GM13976 (cell line): Measurements from ENCODE around the gene DNAH14.

Experiments used
- DNase-seq: peaks from one replicate; pipeline ENCODE4 v3.0.0; 2012; ENCODE audit warnings: low spot score
- in situ Hi-C: fragments of 300-500 bp; cut with MboI; formaldehyde crosslinking; loops from one replicate; pipeline ENCODE4 v1.12.0; 2022; ENCODE audit warnings: low sequenced_read_pairs, mixed read lengths, inconsistent platforms; ENCODE audit not compliant: unreplicated experiment
- TF ChIP-seq, protein P1 (sequence below): IDR thresholded peaks from 2 replicates; pipeline ENCODE4 v1.5.1; 2012; ENCODE audit warnings: borderline replicate concordance, mild to moderate bottlenecking; ENCODE audit not compliant: insufficient read depth; ENCODE audit errors: extremely low read depth, missing control alignments, control extremely low read depth

The DNAH14 gene

DNA sequence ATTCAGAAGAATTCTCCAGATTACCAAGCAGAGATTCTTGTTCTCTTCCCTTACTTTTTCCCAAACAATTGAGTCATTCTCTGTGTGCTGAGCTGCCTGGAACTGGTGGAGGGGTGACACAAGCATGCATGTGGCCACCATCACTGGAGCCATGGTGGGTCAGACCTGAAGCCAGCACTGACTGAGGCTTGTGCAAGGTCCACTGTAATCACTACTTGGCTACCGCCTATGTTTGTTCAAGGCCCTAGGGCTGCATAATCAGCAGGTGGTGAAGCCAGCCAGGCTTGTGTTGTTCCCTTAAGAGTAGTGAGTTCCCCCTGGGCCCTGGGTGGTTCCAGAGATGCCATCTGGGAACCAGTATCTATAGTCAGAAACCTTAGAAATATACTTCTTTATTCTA, 183.8 kb downstream of the DNAH14 start:
- in situ Hi-C loops: no loop called here
- TF ChIP-seq, protein P1, sequence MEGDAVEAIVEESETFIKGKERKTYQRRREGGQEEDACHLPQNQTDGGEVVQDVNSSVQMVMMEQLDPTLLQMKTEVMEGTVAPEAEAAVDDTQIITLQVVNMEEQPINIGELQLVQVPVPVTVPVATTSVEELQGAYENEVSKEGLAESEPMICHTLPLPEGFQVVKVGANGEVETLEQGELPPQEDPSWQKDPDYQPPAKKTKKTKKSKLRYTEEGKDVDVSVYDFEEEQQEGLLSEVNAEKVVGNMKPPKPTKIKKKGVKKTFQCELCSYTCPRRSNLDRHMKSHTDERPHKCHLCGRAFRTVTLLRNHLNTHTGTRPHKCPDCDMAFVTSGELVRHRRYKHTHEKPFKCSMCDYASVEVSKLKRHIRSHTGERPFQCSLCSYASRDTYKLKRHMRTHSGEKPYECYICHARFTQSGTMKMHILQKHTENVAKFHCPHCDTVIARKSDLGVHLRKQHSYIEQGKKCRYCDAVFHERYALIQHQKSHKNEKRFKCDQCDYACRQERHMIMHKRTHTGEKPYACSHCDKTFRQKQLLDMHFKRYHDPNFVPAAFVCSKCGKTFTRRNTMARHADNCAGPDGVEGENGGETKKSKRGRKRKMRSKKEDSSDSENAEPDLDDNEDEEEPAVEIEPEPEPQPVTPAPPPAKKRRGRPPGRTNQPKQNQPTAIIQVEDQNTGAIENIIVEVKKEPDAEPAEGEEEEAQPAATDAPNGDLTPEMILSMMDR: no peak
- no peak for DNase-seq

DNA sequence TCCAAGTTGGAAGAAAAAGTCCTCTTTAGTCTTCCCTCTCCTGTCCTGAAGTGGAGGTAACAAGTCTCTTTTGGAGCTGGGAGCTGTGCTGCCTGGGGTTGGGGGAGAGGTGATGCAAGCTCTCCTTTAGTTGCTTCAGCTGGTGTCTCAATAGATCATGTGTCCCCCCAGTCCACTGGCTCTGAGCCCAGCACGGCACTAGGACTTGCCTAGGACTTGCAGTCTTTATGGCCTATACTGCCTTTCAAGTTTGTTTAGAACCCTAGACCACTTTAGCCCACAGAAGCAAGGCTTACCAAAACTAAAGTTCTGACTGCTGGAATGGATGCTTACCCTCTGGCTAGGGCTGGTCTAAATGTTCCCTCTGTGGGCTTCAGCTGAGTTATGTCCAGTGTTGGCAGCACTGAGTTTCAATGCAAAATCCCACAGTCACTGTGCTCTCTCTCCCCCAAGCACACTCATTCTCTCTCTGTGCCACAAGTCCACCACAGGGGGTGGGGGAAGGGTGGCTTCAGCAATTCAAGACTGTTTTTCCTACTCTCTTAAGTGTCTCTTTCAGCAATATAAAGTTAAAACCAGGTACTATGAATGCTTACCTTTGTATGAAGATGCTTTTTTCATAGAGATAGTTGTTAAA, 185.0 kb downstream of the DNAH14 start:
- TF ChIP-seq, protein P1: no peak
- no peak for DNase-seq
- in situ Hi-C loops: no loop called here

DNA sequence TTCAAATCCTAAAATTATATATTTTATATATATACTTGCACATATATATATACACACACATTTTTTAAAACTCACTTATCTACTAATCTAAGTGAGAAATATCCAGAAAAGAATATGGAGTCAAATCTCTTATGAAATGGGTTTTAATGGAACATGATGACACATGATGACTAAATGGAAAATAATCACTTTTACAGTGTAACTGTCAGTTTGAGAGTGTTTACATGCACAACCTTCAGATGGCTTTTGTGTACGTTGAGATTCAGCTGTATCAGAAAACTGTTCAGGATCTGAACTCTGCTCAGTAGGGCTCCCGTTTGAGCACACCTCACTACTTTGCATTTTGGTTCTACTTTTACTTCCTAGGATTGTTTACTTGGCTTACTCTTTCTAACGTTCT, 189.8 kb downstream of the DNAH14 start:
- TF ChIP-seq, protein P1: no peak
- in situ Hi-C loops: no loop called here
- no peak for DNase-seq

DNA sequence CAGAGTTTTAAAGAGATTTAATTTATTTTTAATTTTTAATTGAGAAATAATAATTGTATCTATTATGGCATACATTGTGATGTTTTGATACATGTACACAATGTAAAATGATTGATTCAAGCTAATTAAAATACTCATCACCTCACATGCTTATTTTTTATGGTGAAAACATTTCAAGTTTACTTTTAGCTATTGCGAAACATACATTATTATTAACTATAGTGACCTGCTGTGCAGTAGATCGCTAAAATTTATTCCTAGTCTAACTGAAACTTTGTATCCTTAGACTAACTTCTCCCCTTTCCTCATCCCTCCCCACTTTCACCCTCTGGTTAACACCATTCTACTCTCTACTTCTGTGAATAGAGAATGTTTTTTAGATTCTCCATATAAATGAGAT, 191.6 kb downstream of the DNAH14 start:
- TF ChIP-seq, protein P1: no peak
- DNase-seq: no peak
- in situ Hi-C loops: no loop called here

DNA sequence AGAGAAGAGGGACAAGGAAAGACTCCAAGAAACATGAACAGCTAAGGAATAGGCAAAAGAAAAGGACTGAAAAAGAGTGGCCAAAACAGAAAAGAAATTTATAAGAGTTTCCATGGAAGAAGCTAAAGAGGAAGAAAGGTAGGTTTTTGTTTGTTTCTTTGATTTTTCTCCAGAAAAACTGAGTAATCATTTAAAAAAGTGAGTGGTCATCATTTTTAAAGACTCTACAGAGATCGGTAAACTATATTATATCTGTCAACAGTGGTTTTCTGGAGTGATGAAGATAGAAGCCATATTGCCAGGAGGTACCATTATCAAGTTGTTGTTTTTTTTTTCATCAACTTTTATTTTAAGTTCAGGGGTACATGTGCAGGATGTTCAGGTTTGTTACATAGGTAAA, 202.4 kb downstream of the DNAH14 start:
- in situ Hi-C loops: no loop called here
- TF ChIP-seq, protein P1: no peak
- no peak for DNase-seq

DNA sequence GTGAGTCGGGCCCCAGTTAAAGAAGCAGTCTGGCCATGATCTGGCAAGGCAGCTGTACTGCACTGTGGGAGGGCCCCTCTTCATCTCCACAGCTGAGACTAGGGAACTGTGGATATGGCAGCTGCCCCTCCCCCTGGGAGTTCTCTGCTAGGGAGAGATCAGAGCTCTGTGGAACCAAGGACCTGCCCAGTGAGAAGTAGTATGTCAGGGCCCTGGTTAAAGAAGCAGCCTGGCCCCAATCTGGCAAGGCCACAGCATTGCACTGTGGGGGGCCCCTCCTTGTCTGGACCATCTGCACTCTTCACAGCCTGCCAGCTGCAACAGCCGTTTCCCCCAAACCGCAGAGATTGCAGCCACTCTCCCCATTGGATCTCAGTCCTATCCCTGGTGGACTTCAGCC, 208.5 kb downstream of the DNAH14 start:
- TF ChIP-seq, protein P1: no peak
- in situ Hi-C loops: no loop called here
- no peak for DNase-seq
